H1 (cell line): ENCODE data around the gene UBE4A. TPM values are rescaled to one million over a fixed set of nuclear protein-coding genes. Genes with fewer than 3 reads are reported as not detected.

Source experiments
- CHD7 ChIP-seq: fragments of 300-600 bp; sonication (generic); IDR thresholded peaks from 2 replicates; pipeline ENCODE4 v1.7.1; 2012; ENCODE audit warnings: low read length, moderate library complexity, mild to moderate bottlenecking, inconsistent platforms; ENCODE audit not compliant: insufficient replicate concordance
- PHF8 ChIP-seq: fragments of 200-600 bp; sonication (generic); conservative IDR thresholded peaks from 2 replicates; pipeline ENCODE4 v1.7.1; 2012; ENCODE audit warnings: low read depth, mild to moderate bottlenecking, inconsistent platforms, low read length, moderate library complexity
- POLR2A ChIP-seq, 2 experiments: IDR thresholded peaks; 1 replicate in 1 of 2; 2 replicates in 1 of 2; pipeline ENCODE4 v1.6.1; 2011; ENCODE audit warnings: low read depth in 2 of 2, low read length in 2 of 2, mild to moderate bottlenecking in 2 of 2; ENCODE audit errors: control extremely low read depth in 1 of 2
- polyA plus RNA-seq, 7 experiments: library from polyadenylated mRNA; depleted of rRNA in 3 of 7; stranded (reverse) in 5 of 7; unstranded in 2 of 7; fragments of >200 nt in 5 of 7; fragments of 200-250 nt in 2 of 7; gene quantifications; 1 replicate in 5 of 7; 2 replicates in 1 of 7; 4 replicates in 1 of 7; pipeline versions ENCODE4 v1.2.1 to v1.2.3, GENCODE V29; 2011 to 2013; ENCODE audit warnings: missing spikeins in 2 of 7, mixed read lengths in 2 of 7
- total RNA-seq: library from RNA; stranded (reverse); fragmentation: NEBNext Ultra II Directional; extraction: Animal tissue kit (Norgen Biotek cat#: 25700); gene quantifications from 2 replicates; pipeline ENCODE4 v1.2.1, GENCODE V29; 2021

Gene UBE4A
- total and polyA plus RNA-seq, 2 of the 8 experiments (the other 6 are each of a cell fraction or from before 2014, with no cell fraction given): 11.3 to 34.5 TPM

- TF ChIP-seq CHD7: no peak
- peak in 1 of 2 experiments; percentile 25; a peak in 1 of 3 replicates for TF ChIP-seq POLR2A (IDR thresholded peaks at IDR 0.05; ENCODE audit: control extremely low read depth in 1 of 2, low read depth in 2 of 2, low read length in 2 of 2)
- TF ChIP-seq PHF8: peak; percentile 21
Measured at GRCh38 chr11:118436639-118437207, 77.3 kb downstream of the UBE4A start (continued).
